Fibroblast of the conjunctiva (primary cell): ENCODE data around the gene PASK.
A peak's percentile ranks its signal among the peaks of the same experiment; 100 is the strongest.
"Not testable (repeated sequence)": the region's sequence is repeated elsewhere in the genome, so short reads cannot be mapped to it uniquely, and the experiment has no call there.

ENCODE experiments used
- DNase-seq: peaks from one replicate; pipeline ENCODE4 v3.0.0-alpha.2; 2010; ENCODE audit warnings: low read depth

PASK gene

DNA sequence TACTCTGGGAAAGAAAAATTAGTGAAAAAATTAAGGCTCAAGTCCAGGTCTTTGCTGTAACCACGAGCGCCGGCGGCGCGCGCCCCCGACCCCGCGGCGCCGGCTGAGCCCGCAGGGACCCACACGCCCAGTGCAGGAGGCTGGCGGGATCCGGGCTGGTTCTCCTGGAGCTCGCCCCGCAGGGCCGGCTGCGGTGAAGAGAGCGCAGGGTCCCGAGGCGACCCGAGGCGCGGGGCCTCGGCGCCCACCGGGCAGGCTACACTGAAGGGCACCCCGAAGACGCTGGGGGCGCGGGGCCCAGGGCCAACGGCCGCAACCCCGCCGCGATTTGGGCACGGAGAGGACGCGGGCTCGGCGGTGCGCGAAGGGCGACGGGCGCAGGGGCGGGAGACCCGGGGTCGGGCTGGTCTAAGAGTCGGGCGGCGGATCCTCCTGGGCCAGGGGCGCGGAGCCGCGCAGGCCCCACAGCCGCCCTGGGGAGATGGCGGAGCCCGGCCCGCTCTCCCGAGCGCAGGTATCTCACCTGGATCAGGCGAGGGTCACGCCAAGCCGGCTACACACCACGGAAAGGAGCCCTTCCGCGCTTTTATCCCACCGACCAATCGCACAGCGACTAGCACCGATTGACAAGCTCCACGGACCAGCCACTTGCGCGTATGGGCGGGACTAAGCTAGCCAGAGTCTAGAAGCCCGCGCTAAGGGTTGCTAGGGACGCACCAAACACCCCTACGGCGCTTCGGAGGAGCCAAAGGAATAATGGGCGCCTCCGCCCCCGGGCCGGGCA, at the start of gene PASK:
PASK (minus strand) TSS at position 582 of the 784 bp plus-strand sequence. CDS start 6,440 bp downstream, outside the sequence.
- peak; percentile 90 for DNase-seq

- no peak for DNase-seq
Observed at GRCh38 chr2:241198381-241199279, 49.4 kb upstream of the PASK start.

DNA sequence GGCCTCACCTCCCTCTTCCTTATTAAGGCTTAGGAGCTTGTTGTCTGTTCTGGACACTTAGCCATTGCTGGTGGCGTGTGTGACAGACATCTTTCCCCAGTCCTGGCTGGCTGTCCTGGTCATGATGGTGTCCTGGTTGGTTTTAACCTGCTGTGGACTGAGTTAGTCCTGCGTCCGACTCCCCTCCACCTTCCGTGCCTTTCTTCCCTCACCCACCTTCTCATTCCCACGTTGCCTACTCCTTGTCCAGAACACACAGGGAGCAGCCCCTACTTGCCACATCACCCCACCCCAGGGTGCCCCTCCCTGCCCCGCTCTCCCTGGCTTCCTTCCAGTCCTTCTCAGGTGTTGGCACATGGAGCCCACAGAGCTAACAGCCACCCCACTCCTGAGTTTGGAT, 48.7 kb upstream of the PASK start:
- DNase-seq = no peak

GRCh38 chr2:241197246-241197645, 48.0 kb upstream of the PASK start:
- DNase-seq = not testable (repeated sequence)

- no peak for DNase-seq
Observed at GRCh38 chr2:241195506-241196130, 46.3 kb upstream of the PASK start.

DNA sequence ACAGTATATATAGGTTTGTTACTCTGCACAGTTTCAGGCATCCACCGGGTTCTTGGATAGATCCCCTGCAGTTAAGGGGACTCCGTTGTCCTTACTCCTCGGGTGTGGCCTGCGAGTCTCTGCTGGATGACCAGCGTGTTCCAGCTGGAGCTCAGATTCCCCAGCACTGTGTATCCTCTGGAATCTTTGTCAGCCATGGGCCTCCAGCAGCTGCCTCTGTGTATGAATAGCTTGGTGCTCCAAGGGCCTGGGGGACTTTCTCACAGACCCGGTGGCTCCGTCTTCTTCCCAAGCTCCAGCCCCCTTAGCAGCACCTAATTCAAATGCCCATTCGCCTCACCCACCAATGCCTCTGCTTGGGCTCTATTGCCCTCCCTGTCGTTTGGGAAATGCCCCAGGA, 45.5 kb upstream of the PASK start:
- no peak for DNase-seq

- no peak for DNase-seq
Observed at GRCh38 chr2:241193271-241193670, 44.0 kb upstream of the PASK start.

- no peak for DNase-seq
Observed at GRCh38 chr2:241191081-241191480, 41.8 kb upstream of the PASK start.

DNA sequence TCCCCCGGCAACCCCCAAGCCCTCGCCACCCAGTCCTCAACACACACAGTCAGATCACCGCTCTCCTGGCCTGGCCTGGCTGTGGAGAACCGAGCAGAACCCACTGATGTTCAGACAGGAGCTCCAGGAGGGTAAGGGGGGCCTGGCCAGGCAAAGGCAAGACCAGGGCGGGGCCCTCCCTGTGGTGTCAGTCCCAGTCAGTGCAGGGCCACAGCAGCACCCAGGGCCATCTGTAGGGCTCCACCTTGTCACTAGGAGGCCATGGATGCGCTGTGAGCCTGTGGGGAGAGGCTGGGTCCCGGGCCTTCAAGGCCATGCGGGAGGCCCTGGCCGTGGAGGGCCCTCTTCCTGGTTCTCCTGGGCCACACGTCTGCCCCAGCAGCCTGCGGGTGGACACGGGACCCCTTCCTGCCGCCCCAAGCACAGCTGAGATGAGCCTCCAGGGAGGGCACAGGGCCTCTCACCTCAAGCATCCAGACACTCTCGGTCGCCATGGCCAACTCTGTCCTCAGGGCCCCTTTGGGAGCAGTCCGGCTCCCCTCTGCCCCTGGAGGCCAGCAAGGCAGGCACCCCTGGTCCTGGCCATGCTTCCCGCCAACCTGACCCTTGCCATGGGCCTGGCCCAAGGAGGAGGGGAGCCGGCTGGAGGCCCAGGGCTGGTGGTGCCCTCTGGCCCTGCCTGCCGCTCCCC, 41.2 kb upstream of the PASK start:
- no peak for DNase-seq

DNA sequence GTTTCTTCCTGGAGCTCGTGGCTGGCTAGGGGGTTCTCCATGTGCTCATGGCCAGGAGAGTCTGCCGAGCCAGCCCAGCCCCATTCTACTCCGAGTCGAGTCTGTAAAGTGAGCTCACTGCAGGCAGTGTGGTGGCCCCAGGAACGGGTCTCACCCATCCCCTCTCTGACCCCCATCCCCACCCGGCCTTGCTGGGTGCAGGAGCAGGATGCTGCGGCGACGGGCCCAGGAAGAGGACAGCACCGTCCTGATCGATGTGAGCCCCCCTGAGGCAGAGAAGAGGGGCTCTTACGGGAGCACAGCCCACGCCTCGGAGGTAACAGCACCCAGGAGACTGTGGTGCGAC, 40.6 kb upstream of the PASK start:
- DNase-seq = no peak

DNA sequence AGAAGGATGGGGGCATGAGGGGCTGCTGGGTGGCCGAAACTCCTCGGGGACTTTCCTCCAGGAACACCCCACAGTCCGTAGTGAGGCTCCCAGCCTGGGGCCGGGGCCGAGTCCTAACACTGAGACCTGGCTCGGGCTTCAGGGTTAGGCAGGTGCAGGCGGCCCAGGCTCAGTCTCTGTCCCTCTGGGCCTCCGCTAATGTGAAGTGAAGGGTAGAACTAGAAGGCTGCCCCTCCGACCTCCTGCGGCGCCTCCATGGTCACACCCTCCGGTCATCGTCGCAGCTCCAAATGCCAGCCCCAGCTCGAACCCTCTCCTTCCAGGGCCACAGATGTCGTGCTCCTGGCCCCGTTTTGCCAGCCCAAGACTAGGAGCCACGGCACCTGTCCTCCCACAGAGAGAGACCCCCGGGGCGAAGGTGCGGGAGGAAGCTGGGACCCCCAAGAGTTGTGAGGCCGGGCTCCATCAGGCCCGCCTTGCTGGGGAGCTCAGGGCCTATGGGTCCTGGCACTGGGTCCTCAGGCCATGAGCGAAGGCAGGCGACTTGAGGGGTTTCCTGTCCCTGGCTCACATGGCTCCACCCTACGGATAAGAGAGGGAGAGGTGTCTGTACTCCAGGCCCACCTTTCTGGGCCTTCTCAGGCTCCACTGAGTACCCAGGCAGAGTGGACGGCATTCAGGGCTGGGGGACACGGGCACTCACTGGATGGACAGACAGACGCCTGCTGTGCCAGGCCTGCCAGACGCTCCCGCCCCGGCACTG, 40.0 kb upstream of the PASK start:
- DNase-seq = no peak

- DNase-seq = no peak
Observed at GRCh38 chr2:241188361-241189092, 39.3 kb upstream of the PASK start, which contains the start of gene ANO7. ANO7 (plus strand) TSS chr2:241188677; CDS start chr2:241190064, 1,387 bp downstream.

DNA sequence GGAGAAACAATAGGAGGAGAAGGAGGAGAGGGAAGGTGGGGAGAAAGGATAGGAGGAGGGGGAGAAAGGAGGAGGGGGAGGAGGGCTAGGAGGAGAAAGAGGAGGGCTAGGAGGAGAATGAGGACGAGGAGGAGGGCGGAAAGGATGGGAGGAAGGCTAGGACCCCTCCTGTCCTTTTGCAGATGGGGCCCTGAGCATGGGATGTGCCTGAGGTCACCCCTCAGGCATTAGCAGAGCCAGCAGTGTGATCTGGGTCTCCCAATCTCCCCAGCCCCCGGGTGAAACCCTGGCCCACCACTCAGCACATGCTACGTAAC, 38.6 kb upstream of the PASK start:
- DNase-seq = no peak

- no peak for DNase-seq
Observed at GRCh38 chr2:241187101-241187917, 38.0 kb upstream of the PASK start.

DNA sequence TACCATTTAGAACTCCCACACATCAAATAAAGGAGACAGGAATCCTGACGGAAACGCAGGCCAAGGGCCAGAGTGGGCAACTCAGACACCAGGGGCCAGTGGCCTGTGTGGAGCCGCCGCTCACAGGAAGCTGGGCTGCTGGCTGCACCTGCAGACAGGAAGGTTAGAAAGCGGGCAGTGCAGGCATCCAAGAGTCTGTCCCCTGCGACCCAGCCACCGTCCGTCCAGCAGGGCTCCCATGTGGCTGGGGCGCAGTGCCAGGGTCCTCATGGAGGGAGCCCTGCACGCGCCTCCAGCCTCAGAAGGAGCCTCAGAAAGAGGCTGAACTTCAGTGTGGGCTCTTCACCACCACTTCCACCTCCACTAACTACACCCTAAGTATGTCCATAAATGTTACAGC, 36.7 kb upstream of the PASK start:
- no peak for DNase-seq

GRCh38 chr2:241184901-241185300, 35.6 kb upstream of the PASK start:
- no peak for DNase-seq

GRCh38 chr2:241183221-241183620, 33.9 kb upstream of the PASK start:
- no peak for DNase-seq

GRCh38 chr2:241182531-241183133, 33.4 kb upstream of the PASK start:
- no peak for DNase-seq

DNA sequence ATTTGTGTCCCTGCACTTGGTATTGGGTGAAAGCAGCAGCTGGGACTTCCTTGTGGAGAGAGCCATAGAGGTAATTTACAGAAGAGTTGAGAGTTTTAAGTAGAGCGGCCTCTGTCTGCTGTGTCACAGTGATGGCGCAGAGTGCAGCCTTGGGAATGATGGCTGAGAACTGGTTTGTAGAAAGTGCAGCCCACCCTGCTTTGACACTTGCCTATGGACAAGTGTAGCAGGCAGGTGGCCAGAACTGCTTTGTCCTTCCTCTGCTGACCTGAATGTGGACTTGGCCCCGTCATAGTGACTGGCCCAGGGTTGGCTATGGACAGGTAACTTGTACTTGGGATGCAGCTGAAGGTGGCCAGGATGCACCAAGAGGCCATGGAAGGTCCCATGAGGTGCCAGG, 32.9 kb upstream of the PASK start:
- no peak for DNase-seq
